Transverse colon (tissue), 4 donors: ENCODE results near the gene MAPK8IP3. TPM values are rescaled to one million over a fixed set of nuclear protein-coding genes. Genes with fewer than 3 reads are reported as not detected.

Source experiments
- DNase-seq: peaks from one replicate; pipeline ENCODE4 v3.0.0-alpha.2; 2019
- H3K27ac ChIP-seq, 4 donors: fragments of 200-600 bp; sonication (generic); 2 replicates each; pipeline ENCODE4 v1.5.1; 2016 to 2018; ENCODE audit warnings: inconsistent platforms in 4 of 4
- H3K27me3 ChIP-seq: fragments of 200-600 bp; sonication (generic); 2 replicates; pipeline ENCODE4 v1.5.1; 2017; ENCODE audit warnings: inconsistent platforms
- H3K36me3 ChIP-seq, 4 donors: fragments of 200-600 bp; sonication (generic); 2 replicates each; pipeline ENCODE4 v1.5.1; 2017 to 2019; ENCODE audit warnings: inconsistent platforms in 4 of 4
- H3K4me1 ChIP-seq, 4 donors: fragments of 200-600 bp; sonication (generic); 2 replicates each; pipeline ENCODE4 v1.5.1; 2017 to 2020; ENCODE audit warnings: inconsistent platforms in 4 of 4
- H3K4me3 ChIP-seq, 4 donors: fragments of 200-600 bp; sonication (generic); 1 replicate in 1 of 4; 2 replicates in 3 of 4; pipeline versions ENCODE4 v1.5.1 to v1.6.1; 2017 to 2019; ENCODE audit warnings: inconsistent platforms in 4 of 4
- H3K9me3 ChIP-seq, 2 donors: fragments of 200-600 bp; sonication (generic); 2 replicates each; pipeline ENCODE4 v1.5.1; 2017 to 2019; ENCODE audit warnings: inconsistent platforms in 2 of 2
- EP300 ChIP-seq: sonication (generic); formaldehyde crosslinking; IDR thresholded peaks from one replicate; pipeline ENCODE4 v1.6.1; 2017; ENCODE audit warnings: antibody characterized with exemption, low read depth
- POLR2A ChIP-seq: fragments of 450-650 bp; IDR thresholded peaks from one replicate; pipeline ENCODE4 v1.6.1; 2016; ENCODE audit warnings: antibody characterized with exemption, mild to moderate bottlenecking, moderate library complexity
- POLR2AphosphoS5 ChIP-seq, 3 donors: sonication (generic); formaldehyde crosslinking; IDR thresholded peaks; one replicate each; pipeline ENCODE4 v1.6.1; 2016; ENCODE audit warnings: antibody characterized with exemption in 3 of 3
- WGBS, 2 donors: methylation state at CpG; one replicate each; pipeline ENCODE4 v1.1.5; 2018; ENCODE audit warnings: low coverage in 1 of 2; 5-methylcytosine and 5-hydroxymethylcytosine counted together
- in situ Hi-C, 4 donors: fragments of 200-750 bp; cut with MboI; loops; one replicate each; pipeline versions ENCODE4 v1.15.0 to v1.15.1; 2017; ENCODE audit warnings: low sequenced_read_pairs in 3 of 4, low pct_ligation_motif_present in 1 of 4, low pct_unique_long_range_greater_than_20kb in 1 of 4
- intact Hi-C: fragments of 100-400 bp; cut with DNase I; formaldehyde crosslinking; loops from one replicate; pipeline ENCODE4 v1.15.1; 2023; ENCODE audit warnings: low total_unique reads
- total RNA-seq, 4 donors: library from RNA; depleted of rRNA; stranded (reverse); fragments of >200 nt; gene quantifications; one replicate each; pipeline ENCODE4 v1.1.0, GENCODE V29; 2016
- TF ChIP-seq, protein P1 (sequence below), 5 experiments: fragments of 200-600 bp in 3 of 5; fragments of 450-650 bp in 2 of 5; sonication (generic) in 3 of 5; IDR thresholded peaks; 1 replicate in 2 of 5; 2 replicates in 3 of 5; pipeline ENCODE4 v1.5.1; 2016 to 2017; ENCODE audit warnings: antibody characterized with exemption in 5 of 5, inconsistent platforms in 3 of 5, mild to moderate bottlenecking in 2 of 5, moderate library complexity in 1 of 5

The MAPK8IP3 gene
- total RNA-seq, 4 donors from 2014 or later: 74.0 to 250 (median 138) TPM

DNA sequence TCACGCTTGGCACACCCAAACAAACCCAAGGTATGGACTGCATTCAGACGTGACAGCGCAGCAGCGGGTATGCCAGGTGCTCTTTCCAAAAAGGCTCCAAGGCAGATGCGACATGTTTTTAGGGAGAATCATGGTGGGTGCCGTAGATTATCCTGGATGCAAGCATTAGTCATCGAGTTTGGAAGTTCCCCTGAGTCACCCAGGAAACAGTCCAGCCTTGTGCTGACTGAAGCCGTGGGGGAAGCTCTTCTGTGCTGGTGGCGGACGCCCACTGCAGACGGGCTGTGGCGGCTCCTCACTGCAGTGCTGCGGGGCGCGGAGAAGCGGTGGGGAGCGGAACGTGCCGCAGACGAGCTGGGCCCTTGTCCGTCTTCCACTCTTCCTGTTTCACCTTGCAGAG is 14.0 kb upstream of the MAPK8IP3 start:
- Histone ChIP-seq H3K27ac (no peak overlapping the region), H3K4me1 (no peaks in the 10 kb centered on the region), H3K9me3 (no peaks in the 10 kb centered on the region), H3K4me3 (no peak overlapping the region), H3K27me3 (no peaks in the 10 kb centered on the region), H3K36me3 (peaks cover 0 to 16% (median 2%) of the 10 kb centered on the region in 4 donors)
- whole genome bisulfite sequencing, 2 donors: 93% methylated on average over 21 of the region's 21 CpGs; no CpG with 5 or more reads in 1 of the 2 donors
- DNase-seq: no peak
- intact Hi-C loops (no loop called here), in situ Hi-C loops (no loop called here)
- TF ChIP-seq POLR2A (no peak), EP300 (no peak), POLR2AphosphoS5 (IDR thresholded peaks at IDR 0.05) (no peak)
- TF ChIP-seq, protein P1, sequence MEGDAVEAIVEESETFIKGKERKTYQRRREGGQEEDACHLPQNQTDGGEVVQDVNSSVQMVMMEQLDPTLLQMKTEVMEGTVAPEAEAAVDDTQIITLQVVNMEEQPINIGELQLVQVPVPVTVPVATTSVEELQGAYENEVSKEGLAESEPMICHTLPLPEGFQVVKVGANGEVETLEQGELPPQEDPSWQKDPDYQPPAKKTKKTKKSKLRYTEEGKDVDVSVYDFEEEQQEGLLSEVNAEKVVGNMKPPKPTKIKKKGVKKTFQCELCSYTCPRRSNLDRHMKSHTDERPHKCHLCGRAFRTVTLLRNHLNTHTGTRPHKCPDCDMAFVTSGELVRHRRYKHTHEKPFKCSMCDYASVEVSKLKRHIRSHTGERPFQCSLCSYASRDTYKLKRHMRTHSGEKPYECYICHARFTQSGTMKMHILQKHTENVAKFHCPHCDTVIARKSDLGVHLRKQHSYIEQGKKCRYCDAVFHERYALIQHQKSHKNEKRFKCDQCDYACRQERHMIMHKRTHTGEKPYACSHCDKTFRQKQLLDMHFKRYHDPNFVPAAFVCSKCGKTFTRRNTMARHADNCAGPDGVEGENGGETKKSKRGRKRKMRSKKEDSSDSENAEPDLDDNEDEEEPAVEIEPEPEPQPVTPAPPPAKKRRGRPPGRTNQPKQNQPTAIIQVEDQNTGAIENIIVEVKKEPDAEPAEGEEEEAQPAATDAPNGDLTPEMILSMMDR (IDR thresholded peaks at IDR 0.05): no peak

DNA sequence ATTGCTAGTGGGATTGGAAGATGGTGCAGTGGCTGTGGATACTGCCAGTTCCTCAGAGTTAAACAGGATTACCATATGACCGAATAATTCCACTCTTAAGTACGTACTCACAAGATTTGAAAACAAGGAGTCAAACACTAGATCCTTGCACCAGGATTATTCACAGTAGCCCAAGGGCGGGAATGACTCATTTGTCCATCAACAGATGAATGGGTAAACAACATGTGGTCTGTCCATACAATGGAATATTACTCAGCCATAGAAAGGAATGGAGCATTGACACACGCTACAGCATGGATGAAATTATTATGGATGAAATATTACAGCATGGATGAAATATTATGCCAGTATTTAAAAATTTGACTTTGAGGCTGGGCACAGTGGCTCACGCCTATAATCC is 9.1 kb upstream of the MAPK8IP3 start:
- Histone ChIP-seq H3K36me3 (peaks cover 0 to 17% (median 5%) of the 10 kb centered on the region in 4 donors), H3K9me3 (no peaks in the 10 kb centered on the region), H3K4me3 (no peak overlapping the region), H3K27ac (no peak overlapping the region), H3K27me3 (no peaks in the 10 kb centered on the region), H3K4me1 (no peaks in the 10 kb centered on the region)
- TF ChIP-seq POLR2A (no peak), EP300 (no peak), POLR2AphosphoS5 (IDR thresholded peaks at IDR 0.05) (no peak)
- TF ChIP-seq, protein P1 (IDR thresholded peaks at IDR 0.05): no peak
- no peak for DNase-seq
- WGBS, 2 donors: 92 to 97% methylated on average over 2 to 5 of the region's 5 CpGs
- in situ Hi-C loops (no loop called here), intact Hi-C loops (no loop called here)

DNA sequence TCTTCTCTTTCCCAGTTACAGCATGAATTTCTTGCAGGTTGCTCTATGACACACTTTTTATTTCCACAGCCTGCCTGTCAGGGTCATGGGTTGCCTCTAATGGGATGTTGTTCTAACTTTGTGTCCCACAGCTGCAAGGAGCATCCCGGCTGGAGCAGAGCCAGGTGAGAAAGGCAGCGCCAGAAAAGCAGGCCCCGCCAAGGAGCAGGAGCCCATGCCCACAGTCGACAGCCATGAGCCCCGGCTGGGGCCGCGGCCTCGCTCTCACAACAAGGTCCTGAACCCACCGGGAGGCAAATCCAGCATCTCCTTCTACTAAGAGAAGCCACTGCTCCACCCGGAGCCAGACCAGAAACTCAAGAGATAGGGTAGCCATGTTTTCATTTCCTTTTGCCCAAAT is 7.3 kb upstream of the MAPK8IP3 start:
- in situ Hi-C loops: no loop called here
- no peak for DNase-seq
- H3K4me3 ChIP-seq: no peak overlapping the region
- no peaks in the 10 kb centered on the region for H3K9me3 ChIP-seq
- H3K4me1 ChIP-seq: no peaks in the 10 kb centered on the region
- TF ChIP-seq POLR2AphosphoS5 (IDR thresholded peaks at IDR 0.05) (no peak), POLR2A (no peak), EP300 (no peak)
- TF ChIP-seq, protein P1 (IDR thresholded peaks at IDR 0.05): no peak
- H3K36me3 ChIP-seq: peaks cover 0 to 16% (median 0%) of the 10 kb centered on the region in 4 donors
- intact Hi-C loops: no loop called here
- 97 to 100% methylated on average over 1 to 10 of the region's 10 CpGs for WGBS, 2 donors
- H3K27me3 ChIP-seq: no peaks in the 10 kb centered on the region
- H3K27ac ChIP-seq: no peak overlapping the region

DNA sequence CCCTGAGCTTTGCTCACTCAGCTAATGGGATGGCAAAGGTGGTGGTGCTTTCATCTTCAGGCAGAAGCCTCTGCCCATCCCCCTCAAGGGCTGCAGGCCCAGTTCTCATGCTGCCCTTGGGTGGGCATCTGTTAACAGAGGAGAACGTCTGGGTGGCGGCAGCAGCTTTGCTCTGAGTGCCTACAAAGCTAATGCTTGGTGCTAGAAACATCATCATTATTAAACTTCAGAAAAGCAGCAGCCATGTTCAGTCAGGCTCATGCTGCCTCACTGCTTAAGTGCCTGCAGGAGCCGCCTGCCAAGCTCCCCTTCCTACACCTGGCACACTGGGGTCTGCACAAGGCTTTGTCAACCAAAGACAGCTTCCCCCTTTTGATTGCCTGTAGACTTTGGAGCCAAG is 5.7 kb upstream of the MAPK8IP3 start:
- Histone ChIP-seq H3K36me3 (peaks cover 0 to 16% (median 0%) of the 10 kb centered on the region in 4 donors), H3K27ac (no peak overlapping the region), H3K9me3 (no peaks in the 10 kb centered on the region), H3K4me1 (peaks cover 0 to 8% (median 6%) of the 10 kb centered on the region in 4 donors), H3K4me3 (no peak overlapping the region), H3K27me3 (no peaks in the 10 kb centered on the region)
- TF ChIP-seq POLR2A (no peak), EP300 (no peak), POLR2AphosphoS5 (IDR thresholded peaks at IDR 0.05) (no peak)
- TF ChIP-seq, protein P1 (IDR thresholded peaks at IDR 0.05): no peak
- in situ Hi-C loops: no loop called here
- 95% methylated on average over 3 of the region's 3 CpGs; no CpG with 5 or more reads in 1 of the 2 donors for WGBS, 2 donors
- intact Hi-C loops: no loop called here
- no peak for DNase-seq
